ENCODE measurements around the gene EPHB6. TPM values are rescaled to one million over a fixed set of nuclear protein-coding genes. Genes with fewer than 3 reads are reported as not detected.

The EPHB6 gene
- total and polyA plus RNA-seq, 7 donors = 1.2 to 13.6 (median 6.7) TPM

DNA sequence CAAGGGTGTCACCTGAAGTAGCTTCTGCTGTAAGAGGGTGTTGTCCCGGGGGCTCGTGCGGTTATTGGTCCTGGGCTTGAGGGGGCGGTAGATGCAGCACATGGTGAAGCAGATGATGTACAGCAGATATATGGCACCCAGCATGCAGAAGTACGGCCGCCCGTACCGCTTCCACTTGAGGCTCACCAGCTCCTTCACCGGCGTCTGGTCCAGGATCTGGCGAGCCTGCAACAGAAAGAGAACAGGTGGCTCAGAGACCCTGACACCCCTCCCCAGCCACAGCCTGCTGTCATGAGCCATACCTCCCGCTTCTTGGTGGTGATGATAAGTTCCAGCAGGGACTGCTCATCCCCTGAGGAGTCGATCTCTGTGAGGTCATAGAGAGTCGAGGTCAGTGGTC, 20.6 kb downstream of the EPHB6 start:
- DNase-seq = no peak
- no peaks in the 10 kb centered on the region for H3K4me1 ChIP-seq
- no peaks in the 10 kb centered on the region for H3K36me3 ChIP-seq
- no peak overlapping the region for H3K4me3 ChIP-seq
- no peak overlapping the region for H3K27ac ChIP-seq
- TF ChIP-seq, protein P1, sequence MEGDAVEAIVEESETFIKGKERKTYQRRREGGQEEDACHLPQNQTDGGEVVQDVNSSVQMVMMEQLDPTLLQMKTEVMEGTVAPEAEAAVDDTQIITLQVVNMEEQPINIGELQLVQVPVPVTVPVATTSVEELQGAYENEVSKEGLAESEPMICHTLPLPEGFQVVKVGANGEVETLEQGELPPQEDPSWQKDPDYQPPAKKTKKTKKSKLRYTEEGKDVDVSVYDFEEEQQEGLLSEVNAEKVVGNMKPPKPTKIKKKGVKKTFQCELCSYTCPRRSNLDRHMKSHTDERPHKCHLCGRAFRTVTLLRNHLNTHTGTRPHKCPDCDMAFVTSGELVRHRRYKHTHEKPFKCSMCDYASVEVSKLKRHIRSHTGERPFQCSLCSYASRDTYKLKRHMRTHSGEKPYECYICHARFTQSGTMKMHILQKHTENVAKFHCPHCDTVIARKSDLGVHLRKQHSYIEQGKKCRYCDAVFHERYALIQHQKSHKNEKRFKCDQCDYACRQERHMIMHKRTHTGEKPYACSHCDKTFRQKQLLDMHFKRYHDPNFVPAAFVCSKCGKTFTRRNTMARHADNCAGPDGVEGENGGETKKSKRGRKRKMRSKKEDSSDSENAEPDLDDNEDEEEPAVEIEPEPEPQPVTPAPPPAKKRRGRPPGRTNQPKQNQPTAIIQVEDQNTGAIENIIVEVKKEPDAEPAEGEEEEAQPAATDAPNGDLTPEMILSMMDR (IDR thresholded peaks at IDR 0.05) = no peak
- no peaks in the 10 kb centered on the region for H3K9me3 ChIP-seq
- intact Hi-C loops (cut with DNase I) = no loop called here
- WGBS, 2 donors = 89 to 93% methylated on average over 14 of the region's 14 CpGs
- peaks cover 0 to 3% (median under 1%) of the 10 kb centered on the region in 3 donors for H3K27me3 ChIP-seq

DNA sequence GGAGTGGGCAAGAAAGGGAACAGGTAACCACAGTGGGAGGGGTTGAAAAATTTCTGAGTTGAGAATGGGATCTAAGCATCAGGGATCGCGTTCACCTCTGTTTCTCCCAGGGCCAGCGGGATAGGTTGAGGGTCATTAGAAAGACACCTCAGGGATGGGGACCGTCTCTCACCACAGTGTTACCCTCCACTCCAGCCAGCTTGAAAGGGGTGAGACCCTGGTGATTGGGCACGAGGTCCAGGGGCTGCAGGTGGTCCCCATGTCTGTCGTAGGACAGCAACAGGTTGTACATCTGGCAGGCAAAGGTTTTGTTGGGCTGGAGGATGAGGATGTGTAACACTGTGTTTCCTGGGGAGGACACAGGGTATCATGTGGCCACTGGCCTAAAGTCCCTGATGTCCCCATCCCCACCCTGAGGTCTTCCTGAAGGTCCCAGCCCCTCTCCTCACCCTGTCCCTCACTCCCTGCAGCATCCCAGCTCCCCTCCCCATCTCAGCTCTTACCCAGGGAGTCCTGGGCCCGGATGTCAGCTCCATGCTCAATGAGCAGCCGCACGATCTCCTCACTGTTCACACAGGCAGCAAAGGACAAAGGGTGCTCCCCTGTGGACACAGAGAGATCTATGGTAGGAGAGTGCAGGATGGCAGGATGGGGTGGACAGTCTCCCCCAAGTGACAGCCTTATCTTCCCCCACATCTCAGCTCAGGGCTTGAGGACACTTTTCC, 21.5 kb downstream of the EPHB6 start:
- TF ChIP-seq EP300 (IDR thresholded peaks at IDR 0.05) (no peak), POLR2AphosphoS5 (IDR thresholded peaks at IDR 0.05) (no peak), POLR2A (IDR thresholded peaks at IDR 0.05) (no peak)
- TF ChIP-seq, protein P1 (IDR thresholded peaks at IDR 0.05) = no peak
- DNase-seq = no peak
- intact Hi-C loops (cut with DNase I) = no loop called here
- no peaks in the 10 kb centered on the region for H3K9me3 ChIP-seq
- H3K4me1 ChIP-seq = no peaks in the 10 kb centered on the region
- no peaks in the 10 kb centered on the region for H3K36me3 ChIP-seq
- no peak overlapping the region for H3K27ac ChIP-seq
- WGBS, 2 donors = 84 to 87% methylated on average over 9 of the region's 9 CpGs
- H3K4me3 ChIP-seq = no peak overlapping the region
- H3K27me3 ChIP-seq = peaks cover 0 to 6% (median 3%) of the 10 kb centered on the region in 3 donors

DNA sequence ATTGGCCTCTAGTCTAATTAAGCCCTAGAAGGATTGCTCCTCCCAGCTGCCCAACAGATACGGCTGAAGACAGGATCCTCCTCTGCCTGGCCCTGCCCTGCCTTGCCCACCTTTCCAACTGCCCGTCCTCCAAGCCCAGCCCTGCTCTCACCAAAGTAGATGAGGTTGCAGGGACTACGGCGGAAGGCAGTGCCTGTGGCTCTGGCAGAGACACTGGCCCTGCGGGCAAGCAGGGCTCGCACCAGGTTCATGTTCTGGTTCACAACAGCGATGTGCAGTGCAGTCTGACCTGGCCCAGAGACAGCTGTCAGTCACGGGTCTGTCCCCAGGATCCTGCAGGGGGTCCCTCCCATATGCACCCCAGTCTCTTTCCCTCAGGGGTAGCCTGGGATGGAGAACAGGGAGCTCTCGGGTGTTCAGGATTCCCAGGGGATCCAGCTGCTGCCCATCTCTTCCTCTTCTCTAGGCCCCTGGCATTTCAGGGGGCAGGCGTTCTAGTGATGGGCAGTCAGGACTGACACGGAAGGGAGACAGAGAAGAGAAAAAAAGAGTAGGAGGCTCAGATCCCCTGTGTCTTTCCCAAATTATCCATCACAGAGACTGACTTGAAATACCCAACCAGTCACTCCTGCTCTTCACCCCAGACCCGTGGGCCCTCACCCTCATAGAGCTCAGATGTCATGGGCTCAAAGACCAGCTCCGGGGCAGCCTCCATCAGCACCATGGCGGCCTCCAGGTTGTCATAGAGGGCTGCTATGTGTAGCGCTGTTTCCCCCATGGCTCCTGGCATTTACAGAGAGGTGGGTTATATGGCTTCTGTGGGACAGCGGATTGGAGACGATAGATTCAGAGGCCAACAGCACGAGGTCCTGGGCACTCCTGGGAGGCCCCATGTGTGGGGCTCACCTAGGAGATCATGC, 22.4 kb downstream of the EPHB6 start:
- no peak for DNase-seq
- 88% methylated on average over 18 of the region's 18 CpGs for WGBS, 2 donors
- Histone ChIP-seq H3K36me3 (no peaks in the 10 kb centered on the region), H3K27me3 (peaks cover 0 to 6% (median 3%) of the 10 kb centered on the region in 3 donors), H3K9me3 (no peaks in the 10 kb centered on the region), H3K4me1 (no peaks in the 10 kb centered on the region), H3K4me3 (no peak overlapping the region), H3K27ac (no peak overlapping the region)
- TF ChIP-seq POLR2AphosphoS5 (IDR thresholded peaks at IDR 0.05) = no peak
- no peak for TF ChIP-seq POLR2A (IDR thresholded peaks at IDR 0.05)
- TF ChIP-seq EP300 (IDR thresholded peaks at IDR 0.05) = no peak
- TF ChIP-seq, protein P1 (IDR thresholded peaks at IDR 0.05) = no peak
- intact Hi-C loops (cut with DNase I) = no loop called here

DNA sequence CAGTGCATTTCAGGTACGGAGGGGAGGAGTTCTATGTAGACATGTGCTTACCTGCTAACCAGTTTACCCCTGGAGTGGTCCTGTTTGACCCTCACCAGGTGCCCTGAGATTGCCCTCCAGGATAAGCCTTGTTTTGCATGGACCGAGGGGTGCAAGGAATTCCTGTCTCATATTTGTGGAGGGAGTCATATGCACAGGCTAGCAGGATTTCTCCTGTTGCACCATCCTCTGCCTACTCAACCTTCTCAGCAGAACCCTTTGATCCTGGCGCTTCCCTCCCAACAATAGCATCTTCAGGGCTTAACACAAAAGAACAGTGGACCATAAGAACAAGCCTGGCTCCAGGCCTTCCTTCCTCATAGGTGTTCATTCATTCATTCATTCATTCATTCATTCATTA, 23.4 kb downstream of the EPHB6 start:
- WGBS, 2 donors = 92 to 94% methylated on average over 3 of the region's 3 CpGs
- H3K36me3 ChIP-seq = no peaks in the 10 kb centered on the region
- no peaks in the 10 kb centered on the region for H3K9me3 ChIP-seq
- TF ChIP-seq EP300 (IDR thresholded peaks at IDR 0.05) (no peak), POLR2AphosphoS5 (IDR thresholded peaks at IDR 0.05) (no peak), POLR2A (IDR thresholded peaks at IDR 0.05) (no peak)
- TF ChIP-seq, protein P1 (IDR thresholded peaks at IDR 0.05) = no peak
- H3K4me3 ChIP-seq = no peak overlapping the region
- H3K27ac ChIP-seq = no peak overlapping the region
- no peak for DNase-seq
- H3K4me1 ChIP-seq = no peaks in the 10 kb centered on the region
- peaks cover 0 to 6% (median 3%) of the 10 kb centered on the region in 3 donors for H3K27me3 ChIP-seq
- intact Hi-C loops (cut with DNase I) = no loop called here

Data from sigmoid colon (tissue), 7 donors.